ENCODE results near the gene RPS6KL1.

DNA sequence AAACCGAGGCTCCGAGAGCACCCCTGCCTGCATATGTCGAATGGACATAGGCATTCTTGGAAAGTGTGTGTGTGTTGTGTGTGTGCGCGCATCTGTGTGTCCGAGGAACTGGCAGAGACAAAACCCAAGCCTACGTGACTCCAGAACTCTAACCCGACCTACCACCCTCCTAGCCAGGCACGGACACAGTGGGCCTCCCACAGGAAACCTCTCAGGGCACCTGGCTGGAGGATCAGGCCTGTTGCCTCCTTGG is 32.9 kb upstream of the RPS6KL1 start:
- TF ChIP-seq YY1 (IDR thresholded peaks at IDR 0.05; ENCODE audit: low read depth) (no peak), RAD21 (IDR thresholded peaks at IDR 0.05; ENCODE audit: low read depth) (no peak), EP300 (IDR thresholded peaks at IDR 0.05; ENCODE audit: borderline replicate concordance) (no peak), CREB1 (IDR thresholded peaks at IDR 0.05; ENCODE audit: low read depth) (no peak)

All from Ishikawa (cell line).